Measurements from ENCODE around the gene WNT5A.
"Not testable (repeated sequence)": the region's sequence is repeated elsewhere in the genome, so short reads cannot be mapped to it uniquely, and the experiment has no call there.

Gene WNT5A

GRCh38 chr3:55505102-55505501 is 18.0 kb upstream of the WNT5A start:
- DNase-seq: not testable (repeated sequence)

DNA sequence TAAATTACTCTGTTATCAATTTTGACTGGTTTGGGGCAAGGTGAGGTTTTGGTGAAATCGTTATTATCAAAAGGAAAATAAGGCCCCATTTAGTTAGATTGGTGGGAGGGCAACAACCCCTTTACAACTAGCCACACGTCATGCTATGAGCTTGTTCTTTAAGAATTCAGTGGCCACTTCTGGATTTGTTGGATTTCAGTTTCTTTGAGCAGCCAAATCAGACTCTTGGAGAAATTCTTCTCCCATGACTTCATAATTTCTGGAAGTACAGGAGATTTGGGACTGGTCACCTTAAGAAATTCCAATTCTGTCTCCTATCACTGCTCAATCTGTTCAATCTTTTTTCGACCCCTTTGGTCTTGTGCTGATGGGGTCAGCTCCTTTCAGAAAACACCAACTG is 14.8 kb upstream of the WNT5A start:
- no peak for DNase-seq

DNA sequence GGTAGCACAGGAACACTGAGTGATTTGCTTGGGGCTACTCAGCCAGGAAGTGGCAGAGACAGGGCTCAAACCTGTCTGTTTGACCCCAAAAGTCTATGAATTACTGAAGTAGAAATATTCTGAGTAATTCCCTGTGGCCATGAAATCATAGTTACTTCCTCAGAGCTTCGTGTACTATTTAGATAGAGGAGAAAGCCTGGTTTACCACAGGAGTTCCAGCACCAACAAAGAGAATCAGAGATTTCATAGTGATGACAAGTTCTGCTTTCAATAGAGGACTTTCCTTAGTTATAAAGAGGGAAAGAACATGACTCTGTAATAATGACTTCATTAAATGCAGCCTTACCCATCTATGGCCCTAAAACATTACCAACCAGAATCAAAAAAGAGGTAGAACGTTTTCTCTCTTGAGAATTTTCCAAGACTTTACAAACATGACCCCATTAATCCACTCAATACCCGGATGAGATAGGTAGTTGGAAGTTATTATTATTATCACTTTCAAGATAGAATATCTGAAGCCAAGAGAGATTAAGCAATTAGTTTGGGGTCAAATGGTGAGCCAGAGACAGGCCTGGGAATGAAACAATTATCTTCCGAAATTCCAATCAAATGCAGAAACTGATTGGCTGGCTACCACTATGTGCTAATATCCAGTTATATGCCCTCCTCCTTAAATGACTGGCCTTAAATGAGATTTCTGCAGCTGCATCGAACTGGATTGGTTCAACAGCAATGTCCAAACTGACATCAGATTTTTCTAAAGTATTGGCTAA is 13.6 kb upstream of the WNT5A start:
- DNase-seq: no peak

- no peak for DNase-seq
These were observed 11.4 kb upstream of the WNT5A start for GRCh38 chr3:55498520-55498919.

- DNase-seq: no peak
These were observed 10.1 kb upstream of the WNT5A start for GRCh38 chr3:55497250-55497649.

GRCh38 chr3:55494976-55495375 is 7.9 kb upstream of the WNT5A start:
- no peak for DNase-seq

DNA sequence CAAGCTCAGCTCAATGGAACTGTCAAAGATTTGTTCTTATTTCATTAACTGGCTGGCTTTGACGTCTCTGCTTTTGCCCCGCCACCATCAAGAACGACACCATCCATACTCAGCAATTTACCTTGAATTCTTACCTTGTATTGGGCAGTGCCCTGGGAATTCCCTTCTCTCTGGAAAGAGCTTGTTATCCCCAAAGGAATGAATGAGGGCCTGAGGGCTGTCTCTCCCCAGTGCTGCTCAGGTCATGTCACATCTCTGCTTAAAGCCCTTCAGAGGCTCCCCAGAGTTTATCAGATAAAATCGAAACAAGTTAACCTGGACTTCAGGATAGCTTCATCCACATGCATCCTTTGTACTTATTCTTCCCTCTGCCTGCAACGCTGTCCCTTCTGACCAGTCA is 5.9 kb upstream of the WNT5A start:
- DNase-seq: no peak

- no peak for DNase-seq
These were observed 4.2 kb upstream of the WNT5A start for GRCh38 chr3:55491296-55491816.

DNA sequence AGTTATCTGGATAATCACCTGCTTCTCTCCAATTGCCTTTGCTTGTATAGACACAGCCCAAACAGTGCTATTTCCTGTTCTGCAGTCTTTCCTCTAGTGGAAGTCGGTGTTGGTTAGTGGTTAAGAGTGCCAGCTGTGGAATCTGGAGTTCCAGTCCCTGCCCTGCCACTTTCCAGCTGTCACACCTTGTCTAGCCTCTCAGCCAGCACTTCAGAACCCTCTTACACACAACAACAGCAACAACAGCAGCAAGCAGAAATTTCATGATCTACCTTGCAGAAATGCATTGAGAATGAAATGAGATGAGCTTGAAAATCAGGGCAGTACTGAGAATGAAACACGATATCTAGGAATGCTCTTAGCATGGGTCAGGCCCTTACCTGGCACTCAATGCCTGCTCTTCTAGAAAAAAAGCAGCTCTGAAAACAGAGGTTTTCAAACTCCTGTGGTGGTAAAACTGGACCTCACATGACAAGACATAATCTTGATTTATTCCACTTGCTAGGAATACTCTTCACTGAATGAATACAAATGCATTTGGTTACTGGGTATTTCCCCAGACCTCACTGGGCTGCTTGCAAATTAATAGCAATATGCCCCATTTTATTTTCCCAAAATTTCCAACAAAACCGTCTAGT is 3.3 kb upstream of the WNT5A start:
- no peak for DNase-seq

DNA sequence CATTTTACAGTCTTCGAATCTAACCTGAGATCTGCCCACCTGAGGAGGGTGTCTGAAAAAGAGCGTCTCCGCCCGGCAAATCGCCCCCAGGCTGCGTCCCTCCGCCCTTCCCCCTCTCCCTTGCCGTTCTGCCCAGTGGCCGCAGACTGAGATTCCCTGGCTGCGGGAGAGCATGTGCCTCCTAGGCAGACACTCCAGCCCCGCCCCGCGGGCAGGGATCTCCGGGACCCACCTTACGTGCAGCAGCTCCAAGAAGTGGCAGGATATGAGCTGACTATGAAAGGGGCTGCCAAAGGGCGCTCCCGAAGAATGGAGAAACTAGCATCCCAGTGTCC is 2.7 kb upstream of the WNT5A start:
- DNase-seq: no peak

GRCh38 chr3:55488398-55489055 is 1.4 kb upstream of the WNT5A start:
- DNase-seq: peak; percentile 11

GRCh38 chr3:55487381-55488241 is 505 bp upstream of the WNT5A start:
- no peak for DNase-seq

DNA sequence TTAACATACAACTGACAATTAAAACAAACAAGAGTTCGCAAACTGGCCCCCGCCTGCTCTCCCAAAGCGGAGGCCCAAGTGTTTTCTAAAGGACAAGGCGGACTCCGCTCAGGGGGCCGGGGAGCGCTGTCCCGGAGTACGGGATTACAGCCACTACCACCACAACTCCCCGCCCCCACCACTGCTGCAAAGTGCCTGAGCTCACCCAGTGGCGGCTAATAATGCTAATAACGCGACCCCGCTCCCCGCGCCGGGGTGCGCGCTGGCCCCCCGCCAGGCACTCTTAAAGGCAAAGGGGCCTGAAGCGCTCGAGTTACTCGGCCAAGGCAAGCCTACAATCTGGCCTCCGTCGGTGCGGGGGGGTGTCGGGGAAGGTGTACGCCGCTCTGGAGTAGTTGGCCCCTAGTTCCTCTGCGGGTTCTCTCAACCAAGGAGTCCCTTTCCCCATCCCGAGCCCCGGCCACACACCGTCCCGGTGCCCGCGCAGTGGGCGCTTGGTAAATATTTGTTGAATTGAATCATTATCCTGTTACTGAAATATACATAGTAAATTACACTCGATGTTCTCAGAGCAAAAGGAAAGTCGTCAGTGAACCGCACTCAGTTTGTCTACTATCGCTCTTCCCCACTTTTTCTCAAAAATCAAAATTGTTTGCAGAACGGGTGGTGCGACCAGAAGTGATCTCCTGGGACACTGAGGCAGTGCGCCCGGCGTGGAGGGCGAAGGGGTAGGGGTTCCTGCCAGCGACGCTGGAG is 827 bp downstream of the WNT5A start:
- DNase-seq: no peak

- peak; percentile 24 for DNase-seq
These were observed 2.0 kb downstream of the WNT5A start for GRCh38 chr3:55484801-55485791.

DNA sequence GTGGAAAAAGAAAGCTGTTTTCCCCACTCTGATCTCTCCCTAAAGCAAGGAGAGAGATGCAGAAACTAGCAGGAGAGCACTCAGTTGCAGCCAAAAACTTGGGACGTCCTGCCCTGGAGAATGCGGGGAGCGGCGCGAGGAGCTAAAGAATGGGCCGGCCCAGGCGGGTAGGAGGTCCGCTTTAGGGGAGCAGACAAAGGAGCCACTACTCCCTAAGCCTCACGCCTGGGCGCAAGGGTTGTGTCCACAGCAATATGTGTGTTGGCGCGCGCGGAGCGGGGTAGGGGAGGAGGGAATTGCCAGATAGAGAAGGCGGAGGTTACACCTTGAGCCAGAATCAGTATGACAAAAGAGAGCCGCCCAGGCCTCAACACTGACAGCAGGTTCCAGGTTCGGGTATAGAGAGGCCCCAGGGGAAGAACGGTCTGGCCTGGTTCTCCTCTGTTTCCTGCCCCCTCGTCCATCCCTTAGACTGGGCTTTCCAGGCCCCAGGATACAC is 2.9 kb downstream of the WNT5A start:
- no peak for DNase-seq

DNA sequence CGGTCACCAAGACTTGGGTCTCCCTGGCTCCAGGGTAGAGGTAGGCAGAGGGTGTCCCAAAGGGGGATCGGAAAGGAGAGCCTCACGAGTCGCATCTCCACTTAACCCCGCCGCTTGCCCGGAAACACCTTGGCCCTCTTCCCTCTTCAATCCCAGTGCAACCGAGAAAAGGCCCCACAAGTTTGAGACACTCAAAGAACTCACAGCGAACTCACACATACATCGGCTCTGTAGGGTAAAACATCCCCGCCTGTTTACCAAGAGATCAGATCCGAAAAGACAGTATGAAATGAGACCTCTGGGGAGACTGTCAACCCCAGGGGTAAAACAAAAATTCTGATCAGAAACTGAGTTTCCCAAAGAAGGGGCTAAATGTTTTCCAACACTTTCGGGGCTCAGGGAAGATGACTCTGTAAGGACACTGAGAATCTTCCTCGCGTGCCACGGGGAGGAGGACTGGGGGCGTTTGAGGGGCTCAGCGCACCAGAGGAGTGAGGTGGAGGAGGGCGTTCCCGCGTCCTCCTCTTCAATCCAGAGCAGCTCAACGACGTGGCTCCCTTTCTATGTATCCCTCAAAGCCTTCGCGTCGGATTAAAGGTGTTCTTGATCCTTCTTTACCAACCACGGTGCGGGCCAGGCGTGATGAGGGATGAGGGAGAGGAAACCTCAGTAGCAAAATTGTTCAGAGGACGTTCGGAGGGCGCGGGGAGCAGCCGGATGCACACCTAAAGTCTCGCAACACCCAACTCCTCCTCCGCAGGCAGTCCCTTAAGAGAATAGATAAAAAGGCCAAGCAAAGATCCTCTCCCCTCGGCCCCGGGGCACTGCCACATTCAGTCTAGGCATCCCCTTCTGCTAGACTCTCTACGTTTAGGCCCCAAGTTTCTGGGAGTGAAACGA is 3.7 kb downstream of the WNT5A start:
- DNase-seq: no peak

DNA sequence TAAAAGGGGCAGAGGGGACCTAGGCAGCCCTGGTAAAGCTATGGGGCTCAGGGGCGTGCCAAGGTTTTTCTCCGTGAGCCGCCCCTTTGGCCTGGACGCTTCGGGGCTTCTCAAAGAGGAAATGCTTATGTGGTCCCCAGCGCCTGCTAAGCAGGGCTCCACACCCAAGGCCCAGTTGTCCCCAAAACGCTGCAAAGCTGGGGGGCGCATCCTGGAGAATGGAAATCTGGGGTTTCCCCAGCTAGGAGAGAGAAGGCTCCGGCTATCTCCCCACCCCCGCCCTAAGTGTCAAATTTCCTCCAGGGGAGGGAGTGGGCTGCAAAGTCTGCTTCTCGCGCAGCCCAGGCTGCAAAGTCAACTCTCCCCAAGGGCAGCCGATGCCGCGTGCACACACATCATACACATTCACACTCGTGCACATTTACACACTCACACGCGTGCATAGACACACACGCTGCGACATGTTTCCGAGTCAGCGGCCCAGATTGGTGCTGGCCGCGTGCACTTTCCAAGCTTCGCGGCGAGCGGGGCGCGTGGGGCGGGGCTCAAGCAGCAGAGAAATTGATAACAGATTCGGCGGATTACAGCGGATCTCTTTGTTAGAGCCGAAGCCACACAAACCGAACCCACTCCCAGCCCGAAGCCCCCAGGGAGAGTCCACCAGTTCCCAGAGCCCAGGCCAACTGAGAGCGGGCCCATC is 4.5 kb downstream of the WNT5A start:
- DNase-seq: no peak

DNA sequence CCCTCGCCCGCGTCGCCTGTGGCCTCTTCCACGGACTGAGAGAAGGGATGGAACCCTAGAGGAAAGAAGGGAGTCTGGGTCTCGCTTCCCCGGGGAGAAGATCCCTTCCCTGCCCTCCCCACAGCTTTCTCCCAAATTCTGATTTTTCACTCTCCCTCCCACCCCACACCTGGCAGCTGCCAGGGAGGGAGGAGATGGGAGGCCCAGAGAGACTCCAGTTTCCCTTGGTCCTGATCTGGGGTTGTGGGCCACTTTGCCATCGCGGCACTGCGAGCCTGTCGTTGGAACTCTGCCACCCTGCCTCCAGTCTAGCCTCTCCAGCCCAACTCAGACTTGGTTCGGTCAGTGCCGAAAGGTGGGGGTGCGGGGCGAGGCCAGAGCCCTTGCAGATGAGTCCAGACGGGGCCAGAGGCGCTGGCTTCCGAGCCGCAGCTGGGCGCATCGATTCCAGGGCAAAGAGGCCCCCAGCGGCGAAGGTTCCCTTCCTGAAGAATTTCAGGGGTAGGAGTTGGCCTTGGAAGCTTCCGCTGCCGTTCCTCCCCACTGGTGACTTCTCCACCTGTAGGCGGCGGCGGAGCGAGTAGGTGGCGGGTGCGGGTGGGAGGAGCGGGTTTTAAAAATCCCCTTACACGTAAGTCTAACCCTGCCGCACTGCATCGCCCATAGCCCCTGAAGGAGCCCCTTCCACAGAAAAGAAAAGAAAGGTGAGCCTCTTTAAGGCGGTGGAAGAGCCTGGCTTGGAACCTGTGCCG is 5.2 kb downstream of the WNT5A start:
- DNase-seq: no peak
